Peyer's patch (tissue), 4 donors: ENCODE data around the gene ZBTB2. TPM values are rescaled to one million over a fixed set of nuclear protein-coding genes. Genes with fewer than 3 reads are reported as not detected.

Experiments used
- DNase-seq, 3 donors: peaks; one replicate each; pipeline ENCODE4 v3.0.0-alpha.2; 2017 to 2019
- H3K27ac ChIP-seq, 4 donors: fragments of 200-600 bp; sonication (generic); one replicate each; pipeline ENCODE4 v1.5.1; 2016 to 2019
- H3K27me3 ChIP-seq, 2 donors: fragments of 200-600 bp; sonication (generic); one replicate each; pipeline ENCODE4 v1.5.1; 2019
- H3K36me3 ChIP-seq, 3 donors: fragments of 200-600 bp; sonication (generic); one replicate each; pipeline ENCODE4 v1.5.1; 2016 to 2019
- H3K4me1 ChIP-seq, 4 donors: fragments of 200-600 bp; sonication (generic); one replicate each; pipeline ENCODE4 v1.5.1; 2016 to 2019
- H3K4me3 ChIP-seq, 4 donors: fragments of 200-600 bp; sonication (generic); 1 replicate in 3 of 4; 2 replicates in 1 of 4; pipeline ENCODE4 v1.5.1; 2016 to 2019; ENCODE audit warnings: mild to moderate bottlenecking in 1 of 4
- H3K9me3 ChIP-seq, 4 donors: fragments of 200-600 bp; sonication (generic); one replicate each; pipeline ENCODE4 v1.5.1; 2016 to 2019; ENCODE audit warnings: mild to moderate bottlenecking in 1 of 4
- POLR2A ChIP-seq, 2 donors: fragments of 450-650 bp; IDR thresholded peaks; one replicate each; pipeline ENCODE4 v1.5.1; 2017; ENCODE audit warnings: antibody characterized with exemption in 2 of 2, mild to moderate bottlenecking in 2 of 2, moderate library complexity in 2 of 2
- total RNA-seq, 4 donors: library from RNA; depleted of rRNA; stranded (reverse); fragments of >200 nt; gene quantifications; one replicate each; pipeline ENCODE4 v1.1.0, GENCODE V29; 2016
- TF ChIP-seq, protein P1 (sequence below), 6 experiments: fragments of 450-650 bp in 4 of 6; fragments of 200-600 bp in 2 of 6; sonication (generic) in 1 of 6; IDR thresholded peaks; one replicate each; pipeline ENCODE4 v1.5.1; 2017 to 2019; ENCODE audit warnings: antibody characterized with exemption in 6 of 6, mild to moderate bottlenecking in 3 of 6, moderate library complexity in 1 of 6

The ZBTB2 gene
- total RNA-seq, 4 donors from 2014 or later, result 7.3 to 12.4 (median 9.9) TPM

DNA sequence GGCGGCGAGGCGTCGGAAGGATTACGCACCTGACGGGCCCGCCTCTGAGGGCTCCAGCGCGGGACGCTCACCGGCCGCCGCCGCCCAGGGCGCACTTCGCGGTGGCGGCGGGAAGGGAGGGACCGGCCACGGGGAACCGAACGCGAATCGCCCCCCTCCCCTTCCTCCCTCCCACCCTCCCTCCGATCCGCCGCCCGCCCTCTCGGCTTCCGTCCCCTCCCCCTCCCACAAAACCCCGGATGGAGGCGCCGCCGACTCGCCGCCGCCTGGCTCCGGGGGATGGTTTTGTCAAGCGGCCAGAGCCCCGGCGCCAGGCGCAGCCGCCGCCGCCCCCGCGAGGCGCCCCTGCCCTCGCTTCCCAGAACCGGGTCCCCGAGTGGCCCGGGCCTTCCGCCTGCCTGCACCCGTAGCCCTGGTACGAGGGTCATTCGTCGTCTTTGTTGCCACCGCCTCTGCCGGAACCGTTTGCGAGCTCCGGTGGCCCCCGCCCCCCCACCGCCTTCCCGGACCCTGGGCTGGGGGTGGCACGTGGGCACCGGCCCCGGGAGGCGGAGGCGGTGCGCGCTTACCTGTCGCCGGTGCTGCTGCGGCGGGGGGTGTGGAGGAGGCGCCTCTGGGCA lies 398 bp downstream of the ZBTB2 start:
- peak overlapping the region; percentile 86 to 100 (median 88) for H3K4me3 ChIP-seq
- peak overlapping the region; percentile 99 to 100 (median 100) for H3K27ac ChIP-seq
- DNase-seq, result peak; percentile 67 to 87 (median 85)
- H3K36me3 ChIP-seq, result no peaks in the 10 kb centered on the region
- no peaks in the 10 kb centered on the region for H3K27me3 ChIP-seq
- TF ChIP-seq, protein P1, sequence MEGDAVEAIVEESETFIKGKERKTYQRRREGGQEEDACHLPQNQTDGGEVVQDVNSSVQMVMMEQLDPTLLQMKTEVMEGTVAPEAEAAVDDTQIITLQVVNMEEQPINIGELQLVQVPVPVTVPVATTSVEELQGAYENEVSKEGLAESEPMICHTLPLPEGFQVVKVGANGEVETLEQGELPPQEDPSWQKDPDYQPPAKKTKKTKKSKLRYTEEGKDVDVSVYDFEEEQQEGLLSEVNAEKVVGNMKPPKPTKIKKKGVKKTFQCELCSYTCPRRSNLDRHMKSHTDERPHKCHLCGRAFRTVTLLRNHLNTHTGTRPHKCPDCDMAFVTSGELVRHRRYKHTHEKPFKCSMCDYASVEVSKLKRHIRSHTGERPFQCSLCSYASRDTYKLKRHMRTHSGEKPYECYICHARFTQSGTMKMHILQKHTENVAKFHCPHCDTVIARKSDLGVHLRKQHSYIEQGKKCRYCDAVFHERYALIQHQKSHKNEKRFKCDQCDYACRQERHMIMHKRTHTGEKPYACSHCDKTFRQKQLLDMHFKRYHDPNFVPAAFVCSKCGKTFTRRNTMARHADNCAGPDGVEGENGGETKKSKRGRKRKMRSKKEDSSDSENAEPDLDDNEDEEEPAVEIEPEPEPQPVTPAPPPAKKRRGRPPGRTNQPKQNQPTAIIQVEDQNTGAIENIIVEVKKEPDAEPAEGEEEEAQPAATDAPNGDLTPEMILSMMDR (IDR thresholded peaks at IDR 0.05), result no peak
- TF ChIP-seq POLR2A (IDR thresholded peaks at IDR 0.05), result peak; percentile 6 to 14
- H3K4me1 ChIP-seq, result peaks cover 0 to 40% (median 11%) of the 10 kb centered on the region in 4 donors
- H3K9me3 ChIP-seq, result no peaks in the 10 kb centered on the region

DNA sequence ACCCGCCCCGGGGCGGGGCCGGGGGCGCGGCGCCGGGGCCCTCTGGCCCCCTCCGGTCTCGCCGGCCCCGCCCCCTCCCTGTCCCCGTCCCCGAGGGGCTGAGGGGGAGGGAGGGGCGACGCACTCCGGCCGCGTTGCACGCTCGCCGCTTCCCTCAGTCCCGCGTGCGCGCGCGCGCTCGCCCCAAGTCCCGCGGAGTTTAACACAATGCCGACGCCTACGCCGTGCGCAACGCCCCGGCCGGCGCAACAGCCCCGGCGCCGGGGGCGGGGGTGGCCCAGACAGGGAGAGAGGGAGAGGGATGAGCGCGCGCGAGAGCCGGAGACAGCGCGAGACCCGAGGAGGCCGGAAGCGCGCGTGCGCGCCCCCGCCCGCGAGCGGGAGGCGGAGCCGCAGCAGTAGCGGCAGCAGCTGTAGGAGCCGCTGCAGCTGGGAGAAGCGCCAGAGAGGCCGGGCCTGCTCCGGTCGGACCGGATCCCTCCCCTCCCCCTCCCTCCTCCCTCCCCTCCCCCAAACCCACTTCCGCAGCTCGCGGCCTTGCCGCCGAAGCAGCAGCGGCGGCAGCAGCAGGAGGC lies 996 bp downstream of the ZBTB2 start:
- H3K9me3 ChIP-seq, result no peaks in the 10 kb centered on the region
- no peaks in the 10 kb centered on the region for H3K27me3 ChIP-seq
- H3K36me3 ChIP-seq, result no peaks in the 10 kb centered on the region
- H3K4me3 ChIP-seq, result peak overlapping the region; percentile 86 to 100 (median 88)
- peak; percentile 94 to 98 (median 98) for DNase-seq
- H3K27ac ChIP-seq, result peak overlapping the region; percentile 99 to 100 (median 100)
- TF ChIP-seq POLR2A (IDR thresholded peaks at IDR 0.05), result peak; percentile 27 to 72
- TF ChIP-seq, protein P1 (IDR thresholded peaks at IDR 0.05), result peak in 1 of 6 experiments; percentile 10
- H3K4me1 ChIP-seq, result peaks cover 0 to 40% (median 11%) of the 10 kb centered on the region in 4 donors

DNA sequence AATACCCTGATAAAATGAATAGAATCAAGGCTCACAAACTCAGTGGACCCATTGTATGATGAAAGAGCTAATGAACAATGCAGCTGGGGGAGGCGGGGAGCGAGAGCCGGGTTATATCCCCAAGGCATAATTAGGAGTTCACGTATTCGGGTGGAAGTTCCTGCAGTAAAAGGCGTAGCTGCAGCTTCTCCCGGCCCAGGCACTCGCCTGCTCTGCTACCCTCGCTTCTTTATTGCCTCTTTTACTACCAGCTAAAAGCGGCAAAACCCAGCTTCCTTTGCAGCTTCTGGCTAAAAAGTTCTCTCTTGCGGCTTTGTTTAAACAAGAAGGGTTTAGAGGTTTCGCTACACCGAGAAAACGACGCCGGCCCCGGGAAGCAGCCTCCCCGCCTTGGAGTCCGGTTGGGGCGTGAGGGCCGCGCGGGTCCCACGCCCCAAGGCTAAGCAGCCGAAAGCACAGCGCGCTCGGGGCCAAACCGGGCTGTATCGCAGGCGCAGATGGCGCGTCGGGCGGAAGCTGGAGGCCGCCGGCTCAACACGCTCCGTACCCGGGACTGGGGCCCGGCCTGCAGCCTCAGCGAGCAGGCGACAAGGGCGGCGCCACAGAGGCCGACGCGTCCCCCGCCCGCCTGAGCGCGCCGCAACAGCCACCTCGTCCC lies 1.6 kb downstream of the ZBTB2 start:
- peak in 2 of 3 donors; percentile 48 to 76 for DNase-seq

DNA sequence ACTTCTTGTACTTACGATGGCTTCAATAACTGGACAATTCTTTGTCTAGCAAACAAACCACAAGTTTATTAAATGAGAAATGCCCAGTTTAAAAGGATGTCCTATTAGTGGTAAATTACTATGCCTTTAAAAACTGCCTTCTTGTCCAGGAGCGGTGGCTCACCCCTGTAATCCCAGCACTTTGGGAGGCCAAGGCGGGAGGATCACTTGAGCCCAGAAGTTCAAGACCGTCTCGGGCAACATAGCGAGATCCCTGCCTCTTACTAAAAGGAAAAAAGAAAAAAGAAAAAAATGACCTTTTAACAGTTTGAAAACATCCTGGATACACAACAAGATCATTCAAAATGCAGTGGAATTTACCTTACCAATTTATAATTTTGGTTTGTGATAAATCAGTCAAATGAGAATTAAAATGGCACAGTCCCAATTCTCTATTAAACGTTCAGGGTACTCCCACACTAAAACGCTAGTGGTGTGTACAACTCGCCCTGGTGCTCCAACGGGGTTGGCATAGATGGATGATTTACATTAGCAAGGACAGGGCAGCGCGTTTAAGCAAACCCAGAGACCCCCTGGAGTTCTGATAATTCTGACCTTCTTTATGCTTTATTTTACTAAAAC lies 2.3 kb downstream of the ZBTB2 start:
- H3K27me3 ChIP-seq, result no peaks in the 10 kb centered on the region
- H3K36me3 ChIP-seq, result no peaks in the 10 kb centered on the region
- no peaks in the 10 kb centered on the region for H3K9me3 ChIP-seq
- H3K4me3 ChIP-seq, result peak overlapping the region; percentile 86 to 100 (median 88)
- peak overlapping the region; percentile 99 to 100 (median 100) for H3K27ac ChIP-seq
- peaks cover 0 to 51% (median 13%) of the 10 kb centered on the region in 4 donors for H3K4me1 ChIP-seq
- DNase-seq, result no peak
- TF ChIP-seq, protein P1 (IDR thresholded peaks at IDR 0.05), result no peak
- no peak for TF ChIP-seq POLR2A (IDR thresholded peaks at IDR 0.05)

More for the DNA sequence above, 1.6 kb downstream of the ZBTB2 start:
- TF ChIP-seq POLR2A (IDR thresholded peaks at IDR 0.05), result peak; percentile 69 to 82
- TF ChIP-seq, protein P1 (IDR thresholded peaks at IDR 0.05), result no peak
- Histone ChIP-seq H3K27me3 (no peaks in the 10 kb centered on the region), H3K4me1 (peaks cover 0 to 46% (median 12%) of the 10 kb centered on the region in 4 donors), H3K27ac (peak overlapping the region; percentile 99 to 100 (median 100)), H3K4me3 (peak overlapping the region; percentile 86 to 100 (median 88)), H3K36me3 (no peaks in the 10 kb centered on the region), H3K9me3 (no peaks in the 10 kb centered on the region)

DNA sequence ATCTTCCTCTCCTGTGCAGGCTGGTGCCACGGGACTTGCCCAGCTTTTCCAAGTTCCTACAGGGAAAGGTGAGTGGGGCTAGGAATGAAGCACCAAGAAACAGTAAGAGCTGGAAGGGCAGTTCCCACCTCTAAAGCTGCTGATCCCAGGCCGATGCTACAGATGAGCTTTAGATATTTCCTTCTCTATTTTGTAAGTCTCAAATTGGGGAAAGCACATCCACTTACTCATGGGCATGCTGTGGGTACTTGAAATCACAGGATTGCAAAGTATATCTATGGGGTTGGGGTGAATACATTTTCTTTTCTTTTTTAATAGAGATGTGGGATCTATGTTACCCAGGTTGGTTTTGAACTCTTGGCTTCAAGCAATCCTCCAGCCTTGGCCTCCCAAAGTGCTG lies 3.1 kb downstream of the ZBTB2 start:
- TF ChIP-seq POLR2A (IDR thresholded peaks at IDR 0.05), result no peak
- TF ChIP-seq, protein P1 (IDR thresholded peaks at IDR 0.05), result no peak
- no peaks in the 10 kb centered on the region for H3K9me3 ChIP-seq
- peaks cover 0 to 44% (median 13%) of the 10 kb centered on the region in 4 donors for H3K4me1 ChIP-seq
- peak overlapping the region in 1 of 4 donors; percentile 19 for H3K27ac ChIP-seq
- no peaks in the 10 kb centered on the region for H3K36me3 ChIP-seq
- H3K4me3 ChIP-seq, result no peak overlapping the region
- no peaks in the 10 kb centered on the region for H3K27me3 ChIP-seq
- no peak for DNase-seq
